Body of pancreas (tissue), 4 donors: Measurements from ENCODE around the gene FOXA1.

Experiments used
- POLR2A ChIP-seq, 3 donors: fragments of 450-650 bp; IDR thresholded peaks; one replicate each; pipeline ENCODE4 v1.6.1; 2016; ENCODE audit warnings: antibody characterized with exemption in 3 of 3, mild to moderate bottlenecking in 2 of 3
- TF ChIP-seq, protein P1 (sequence below), 7 experiments: fragments of 450-650 bp in 4 of 7; fragments of 200-600 bp in 3 of 7; sonication (generic) in 3 of 7; IDR thresholded peaks; one replicate each; pipeline ENCODE4 v1.5.1; 2016 to 2019; ENCODE audit warnings: antibody characterized with exemption in 7 of 7

DNA sequence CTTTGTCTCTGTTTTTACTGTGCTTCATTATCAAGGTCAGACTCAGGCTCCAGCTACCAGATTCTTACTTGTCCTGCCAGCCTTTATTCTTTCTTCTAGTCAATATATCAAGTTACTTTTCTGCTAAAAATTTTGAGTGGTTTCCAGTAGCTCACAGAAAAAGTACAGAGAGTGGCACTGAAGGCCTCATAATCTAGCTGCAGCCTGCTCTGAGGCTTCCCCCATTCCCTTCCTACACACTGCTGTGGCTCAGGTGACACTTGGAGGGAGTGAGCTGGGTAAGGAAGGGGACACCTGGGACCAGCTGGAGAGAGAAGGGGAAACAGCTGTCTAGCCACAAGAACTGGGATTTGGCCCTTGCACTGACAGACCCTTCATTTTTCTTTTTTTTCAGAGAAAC lies 25.8 kb upstream of the FOXA1 start:
- no peak for TF ChIP-seq POLR2A (IDR thresholded peaks at IDR 0.05)
- TF ChIP-seq, protein P1, sequence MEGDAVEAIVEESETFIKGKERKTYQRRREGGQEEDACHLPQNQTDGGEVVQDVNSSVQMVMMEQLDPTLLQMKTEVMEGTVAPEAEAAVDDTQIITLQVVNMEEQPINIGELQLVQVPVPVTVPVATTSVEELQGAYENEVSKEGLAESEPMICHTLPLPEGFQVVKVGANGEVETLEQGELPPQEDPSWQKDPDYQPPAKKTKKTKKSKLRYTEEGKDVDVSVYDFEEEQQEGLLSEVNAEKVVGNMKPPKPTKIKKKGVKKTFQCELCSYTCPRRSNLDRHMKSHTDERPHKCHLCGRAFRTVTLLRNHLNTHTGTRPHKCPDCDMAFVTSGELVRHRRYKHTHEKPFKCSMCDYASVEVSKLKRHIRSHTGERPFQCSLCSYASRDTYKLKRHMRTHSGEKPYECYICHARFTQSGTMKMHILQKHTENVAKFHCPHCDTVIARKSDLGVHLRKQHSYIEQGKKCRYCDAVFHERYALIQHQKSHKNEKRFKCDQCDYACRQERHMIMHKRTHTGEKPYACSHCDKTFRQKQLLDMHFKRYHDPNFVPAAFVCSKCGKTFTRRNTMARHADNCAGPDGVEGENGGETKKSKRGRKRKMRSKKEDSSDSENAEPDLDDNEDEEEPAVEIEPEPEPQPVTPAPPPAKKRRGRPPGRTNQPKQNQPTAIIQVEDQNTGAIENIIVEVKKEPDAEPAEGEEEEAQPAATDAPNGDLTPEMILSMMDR (IDR thresholded peaks at IDR 0.05), result no peak
